ENCODE data around the gene LMTK2. TPM values are rescaled to one million over a fixed set of nuclear protein-coding genes. Genes with fewer than 3 reads are reported as not detected.

Gene LMTK2
- total RNA-seq, 2 experiments from 2014 or later, result 30.3 to 31.7 TPM

DNA sequence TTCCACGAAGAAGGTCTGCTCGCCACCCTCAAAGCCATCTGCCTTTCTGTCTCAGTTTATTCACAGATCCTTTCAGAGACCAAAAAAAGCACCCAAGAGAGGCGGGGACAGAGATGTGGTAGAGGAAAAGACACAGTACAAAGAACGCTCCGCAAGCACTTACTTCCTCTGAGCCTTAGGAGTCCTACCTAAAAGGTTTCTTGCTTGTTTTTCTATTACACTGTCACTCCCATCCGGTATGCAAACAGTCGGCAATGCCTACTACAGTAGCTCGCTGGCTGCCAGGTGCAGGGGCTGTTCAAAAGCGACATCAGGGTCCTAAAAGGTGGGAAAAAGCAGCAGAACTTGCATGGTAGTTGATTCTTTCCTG lies 144.6 kb downstream of the LMTK2 start:
- DNase-seq (peak; percentile 31 to 86 (median 48)), ATAC-seq (ENCODE audit: poor library complexity) (peak; percentile 75)
- Mint-ChIP-seq H3K27ac (peak overlapping the region; percentile 98), H3K9me3 (no peaks in the 10 kb centered on the region), H3K4me1 (ENCODE audit: low read depth) (peaks cover 64% of the 10 kb centered on the region), H3K4me3 (peak overlapping the region; percentile 94), H3K27me3 (no peaks in the 10 kb centered on the region), H3K36me3 (ENCODE audit: low read depth) (peaks cover 61% of the 10 kb centered on the region)
- no peaks in the 10 kb centered on the region for H3K9me3 ChIP-seq (ENCODE audit: control insufficient read depth in 1 of 2, insufficient read depth in 1 of 2, low read length in 2 of 2)
- peak overlapping the region; percentile 90 for H3K4me3 ChIP-seq (ENCODE audit: low read length)
- H3K27me3 ChIP-seq (ENCODE audit: control insufficient read depth in 1 of 2, insufficient read depth in 2 of 2, low read length in 2 of 2), result no peaks in the 10 kb centered on the region
- ChIA-PET POLR2A (interaction anchor here (0.6 to 5.0 kb wide), 20 partner anchors 11 to 1307 kb away, joined by 3 to 65 read pairs (median 4); partner anchors contain the start of genes BAIAP2L1, BHLHA15, BRI3 and SDHAF3), CTCF (no interaction called here)
- intact Hi-C loops (cut with DNase I, micrococcal nuclease), result loop anchor here (1.0 to 10.0 kb wide), 8 partner anchors 29 to 1136 kb away; partner anchors contain the start of genes BHLHA15 (in 1 of the 2), BRI3 (in 1 of the 2), LMTK2 (in 1 of the 2) and SDHAF3 (in 1 of the 2)
- TF ChIP-seq CTCF (IDR thresholded peaks at IDR 0.05), result no peak
- peaks cover 17% of the 10 kb centered on the region for H3K36me3 ChIP-seq (ENCODE audit: insufficient read depth, low read length)
- H3K4me1 ChIP-seq (ENCODE audit: insufficient read depth, low read length), result peaks cover 68% of the 10 kb centered on the region
- peak overlapping the region; percentile 85 to 93 for H3K27ac ChIP-seq (ENCODE audit: low read depth in 1 of 2, low read length in 2 of 2)

- H3K27ac ChIP-seq (ENCODE audit: low read depth in 1 of 2, low read length in 2 of 2), result peak within 1 kb of the TSS; percentile 85 to 93
- ATAC-seq (ENCODE audit: poor library complexity), result peak; percentile 70
- no peak for TF ChIP-seq CTCF (IDR thresholded peaks at IDR 0.05)
- ChIA-PET POLR2A (interaction anchor here (0.6 to 5.0 kb wide), 18 partner anchors 12 to 1307 kb away, joined by 3 to 65 read pairs (median 6); partner anchors contain the start of genes BHLHA15, BRI3, SDHAF3 and TRRAP), CTCF (no interaction called here)
- peaks cover 23% of the 10 kb centered on the region for H3K36me3 ChIP-seq (ENCODE audit: insufficient read depth, low read length)
- peak within 1 kb of the TSS; percentile 90 for H3K4me3 ChIP-seq (ENCODE audit: low read length)
- Mint-ChIP-seq H3K36me3 (ENCODE audit: low read depth) (peaks cover 67% of the 10 kb centered on the region), H3K27me3 (no peaks in the 10 kb centered on the region), H3K4me1 (ENCODE audit: low read depth) (peaks cover 70% of the 10 kb centered on the region), H3K27ac (peak within 1 kb of the TSS; percentile 98), H3K9me3 (no peaks in the 10 kb centered on the region), H3K4me3 (peak within 1 kb of the TSS; percentile 94)
- intact Hi-C loops (cut with DNase I, micrococcal nuclease), result loop anchor here (1.0 to 10.0 kb wide), 8 partner anchors 28 to 1137 kb away; partner anchors contain the start of genes BHLHA15 (in 1 of the 2), BRI3 (in 1 of the 2), LMTK2 (in 1 of the 2) and SDHAF3 (in 1 of the 2)
- no peaks in the 10 kb centered on the region for H3K9me3 ChIP-seq (ENCODE audit: control insufficient read depth in 1 of 2, insufficient read depth in 1 of 2, low read length in 2 of 2)
- no peaks in the 10 kb centered on the region for H3K27me3 ChIP-seq (ENCODE audit: control insufficient read depth in 1 of 2, insufficient read depth in 2 of 2, low read length in 2 of 2)
- DNase-seq, result peak; percentile 68 to 94 (median 81)
- peaks cover 67% of the 10 kb centered on the region for H3K4me1 ChIP-seq (ENCODE audit: insufficient read depth, low read length)
Measured at GRCh38 chr7:98251601-98252424, 145.2 kb downstream of the LMTK2 start, which contains the start of gene TECPR1. TSS of gene TECPR1 (minus strand) at chr7:98252232. CDS start at chr7:98246146, 6,086 bp downstream.

GRCh38 chr7:98252425-98253054 lies 145.9 kb downstream of the LMTK2 start:
- ChIA-PET CTCF (no interaction called here), POLR2A (interaction anchor here (1.0 to 5.0 kb wide), 5 partner anchors 21 to 627 kb away, joined by 3 to 65 read pairs (median 16); partner anchors contain the start of genes BRI3 and TRRAP)
- Mint-ChIP-seq H3K36me3 (ENCODE audit: low read depth) (peaks cover 65% of the 10 kb centered on the region), H3K27ac (peak overlapping the region; percentile 98), H3K4me1 (ENCODE audit: low read depth) (peaks cover 66% of the 10 kb centered on the region), H3K9me3 (no peaks in the 10 kb centered on the region), H3K27me3 (no peaks in the 10 kb centered on the region), H3K4me3 (peak overlapping the region; percentile 94)
- ATAC-seq (ENCODE audit: poor library complexity), result peak; percentile 10
- intact Hi-C loops (cut with DNase I, micrococcal nuclease), result loop anchor here (5.0 to 10.0 kb wide), 5 partner anchors 40 to 1138 kb away; partner anchors contain the start of genes BHLHA15 (in 1 of the 2), LMTK2 (in 1 of the 2) and SDHAF3 (in 1 of the 2)
- H3K27me3 ChIP-seq (ENCODE audit: control insufficient read depth in 1 of 2, insufficient read depth in 2 of 2, low read length in 2 of 2), result no peaks in the 10 kb centered on the region
- peak overlapping the region; percentile 90 for H3K4me3 ChIP-seq (ENCODE audit: low read length)
- peaks cover 59% of the 10 kb centered on the region for H3K4me1 ChIP-seq (ENCODE audit: insufficient read depth, low read length)
- H3K9me3 ChIP-seq (ENCODE audit: control insufficient read depth in 1 of 2, insufficient read depth in 1 of 2, low read length in 2 of 2), result no peaks in the 10 kb centered on the region
- H3K36me3 ChIP-seq (ENCODE audit: insufficient read depth, low read length), result peaks cover 18% of the 10 kb centered on the region
- H3K27ac ChIP-seq (ENCODE audit: low read depth in 1 of 2, low read length in 2 of 2), result peak overlapping the region; percentile 79 to 85
- DNase-seq, result no peak
- no peak for TF ChIP-seq CTCF (IDR thresholded peaks at IDR 0.05)

Measured in CD4-positive, alpha-beta T cell (primary cell).